ENCODE data around the gene TPSD1. TPM values are rescaled to one million over a fixed set of nuclear protein-coding genes. Genes with fewer than 3 reads are reported as not detected.

TPSD1 gene
- total RNA-seq, 1 donor from 2014 or later, result not detected

- ChIA-PET CTCF (no interaction called here), POLR2A (no interaction called here)
- Mint-ChIP-seq H3K36me3 (ENCODE audit: low read depth) (no peaks in the 10 kb centered on the region), H3K27me3 (peaks cover 1% of the 10 kb centered on the region), H3K4me1 (no peaks in the 10 kb centered on the region), H3K4me3 (no peak overlapping the region), H3K27ac (no peak overlapping the region), H3K9me3 (no peaks in the 10 kb centered on the region)
- no peak for ATAC-seq (ENCODE audit: low read depth)
- no peak for DNase-seq
- TF ChIP-seq CTCF (IDR thresholded peaks at IDR 0.05), result no peak
- intact Hi-C loops (cut with micrococcal nuclease), result no loop called here
Observed at GRCh38 chr16:1218061-1218929, 37.6 kb upstream of the TPSD1 start.

GRCh38 chr16:1218930-1219611, 36.8 kb upstream of the TPSD1 start:
- CTCF ChIA-PET, result no interaction called here
- DNase-seq, result no peak
- no peak overlapping the region for H3K4me3 Mint-ChIP-seq

GRCh38 chr16:1220098-1220728, 35.7 kb upstream of the TPSD1 start:
- no peak for TF ChIP-seq CTCF (IDR thresholded peaks at IDR 0.05)
- H3K4me3 Mint-ChIP-seq, result no peak overlapping the region
- CTCF ChIA-PET, result no interaction called here

More at GRCh38 chr16:1218930-1219611, 36.8 kb upstream of the TPSD1 start:
- H3K27ac Mint-ChIP-seq, result no peak overlapping the region
- POLR2A ChIA-PET, result no interaction called here
- peaks cover 1% of the 10 kb centered on the region for H3K27me3 Mint-ChIP-seq
- no peaks in the 10 kb centered on the region for H3K36me3 Mint-ChIP-seq (ENCODE audit: low read depth)
- TF ChIP-seq CTCF (IDR thresholded peaks at IDR 0.05), result no peak
- H3K4me1 Mint-ChIP-seq, result no peaks in the 10 kb centered on the region
- H3K9me3 Mint-ChIP-seq, result no peaks in the 10 kb centered on the region
- intact Hi-C loops (cut with micrococcal nuclease), result no loop called here
- ATAC-seq (ENCODE audit: low read depth), result no peak

GRCh38 chr16:1220841-1221627, 34.8 kb upstream of the TPSD1 start:
- POLR2A ChIA-PET, result no interaction called here
- no peak for DNase-seq
- Mint-ChIP-seq H3K4me3 (no peak overlapping the region), H3K4me1 (no peaks in the 10 kb centered on the region), H3K27ac (no peak overlapping the region), H3K27me3 (peaks cover 1% of the 10 kb centered on the region), H3K9me3 (no peaks in the 10 kb centered on the region), H3K36me3 (ENCODE audit: low read depth) (no peaks in the 10 kb centered on the region)
- CTCF ChIA-PET, result no interaction called here
- intact Hi-C loops (cut with micrococcal nuclease), result no loop called here
- no peak for TF ChIP-seq CTCF (IDR thresholded peaks at IDR 0.05)
- no peak for ATAC-seq (ENCODE audit: low read depth)

More at GRCh38 chr16:1220098-1220728, 35.7 kb upstream of the TPSD1 start:
- no peaks in the 10 kb centered on the region for H3K9me3 Mint-ChIP-seq
- H3K36me3 Mint-ChIP-seq (ENCODE audit: low read depth), result no peaks in the 10 kb centered on the region
- intact Hi-C loops (cut with micrococcal nuclease), result no loop called here
- ATAC-seq (ENCODE audit: low read depth) (no peak), DNase-seq (no peak)
- POLR2A ChIA-PET, result no interaction called here
- no peaks in the 10 kb centered on the region for H3K4me1 Mint-ChIP-seq
- H3K27ac Mint-ChIP-seq, result no peak overlapping the region
- peaks cover 1% of the 10 kb centered on the region for H3K27me3 Mint-ChIP-seq
